ENCODE measurements around the gene MMADHC.
A peak's percentile ranks its signal among the peaks of the same experiment; 100 is the strongest.

Gene MMADHC

DNA sequence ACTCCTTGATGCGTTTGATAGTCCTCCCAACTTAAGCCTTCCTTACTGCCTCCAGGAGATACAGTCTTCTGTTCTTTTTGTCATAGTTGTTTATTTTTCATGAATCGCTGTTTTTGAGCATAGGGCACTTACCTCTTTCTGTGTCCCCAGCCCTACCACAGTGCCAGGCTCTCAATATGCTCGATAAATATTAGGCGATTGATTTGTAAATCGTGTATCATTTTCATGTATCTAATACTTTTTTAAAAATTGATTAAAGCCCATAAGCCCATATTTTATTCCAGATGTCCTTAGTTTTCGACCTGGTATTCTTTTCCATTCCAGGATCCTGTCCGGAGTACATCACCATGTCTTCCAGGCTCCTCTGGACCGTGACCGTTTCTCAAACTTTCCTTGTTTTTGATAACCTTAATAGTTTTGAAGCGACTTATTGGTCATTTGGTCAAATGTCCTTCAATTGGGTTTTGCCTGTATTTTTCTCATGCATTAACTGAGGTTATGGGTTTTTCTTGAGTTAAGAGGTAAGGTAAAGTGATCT lies 444 bp upstream of the MMADHC start:
- no peaks in the 10 kb centered on the region for H3K27me3 ChIP-seq (ENCODE audit: low read length)
- no peaks in the 10 kb centered on the region for H3K9me2 ChIP-seq (replicated peaks; ENCODE audit: insufficient read depth, low read length)
- H3K9ac ChIP-seq (ENCODE audit: low read length), result peak overlapping the region; percentile 94
- H3K27ac ChIP-seq (ENCODE audit: low read depth, low read length), result no peak overlapping the region
- peaks cover 3% of the 10 kb centered on the region; the same call in 1 of the 2 replicates for H3F3A ChIP-seq (ENCODE audit: insufficient read depth)
- TF ChIP-seq EZH2phosphoT487 (conservative IDR thresholded peaks at IDR 0.05; ENCODE audit: low read length) (no peak), CTCF (IDR thresholded peaks at IDR 0.05; ENCODE audit: insufficient read depth, low read length, poor library complexity, severe bottlenecking) (no peak)
- peaks cover 44% of the 10 kb centered on the region for H3K79me2 ChIP-seq (ENCODE audit: insufficient read depth, low read length)
- peak overlapping the region; percentile 97 for H2AFZ ChIP-seq (ENCODE audit: low read depth, low read length, severe bottlenecking)
- peaks cover 37% of the 10 kb centered on the region for H3K36me3 ChIP-seq (ENCODE audit: low read length)
- H3K4me3 ChIP-seq (ENCODE audit: insufficient read depth, low read length, poor library complexity, severe bottlenecking), result peak overlapping the region; percentile 96
- H3K9me3 ChIP-seq (ENCODE audit: insufficient read depth, low read length), result no peaks in the 10 kb centered on the region
- H4K20me1 ChIP-seq (ENCODE audit: low read depth, low read length), result peaks cover 9% of the 10 kb centered on the region; the same call in 1 of the 2 replicates
- H3K4me2 ChIP-seq (ENCODE audit: low read depth, low read length, poor library complexity, severe bottlenecking), result peak overlapping the region; percentile 99

DNA sequence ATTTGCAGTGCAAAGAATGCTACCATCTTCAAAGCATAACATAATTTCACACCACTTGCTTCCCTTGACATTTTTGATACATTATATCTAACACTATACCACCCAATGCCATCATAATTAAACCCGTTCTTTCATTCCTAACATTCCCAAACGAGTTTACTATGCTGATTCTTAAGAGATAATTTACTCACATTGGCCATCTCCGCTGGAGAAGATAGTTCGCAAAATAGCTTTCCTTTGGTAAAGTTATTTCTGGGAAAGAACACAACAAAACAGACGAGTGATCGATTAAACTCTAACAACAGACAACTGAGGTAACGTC lies 716 bp downstream of the MMADHC start:
- H3K4me3 ChIP-seq (ENCODE audit: insufficient read depth, low read length, poor library complexity, severe bottlenecking), result peak overlapping the region; percentile 96

DNA sequence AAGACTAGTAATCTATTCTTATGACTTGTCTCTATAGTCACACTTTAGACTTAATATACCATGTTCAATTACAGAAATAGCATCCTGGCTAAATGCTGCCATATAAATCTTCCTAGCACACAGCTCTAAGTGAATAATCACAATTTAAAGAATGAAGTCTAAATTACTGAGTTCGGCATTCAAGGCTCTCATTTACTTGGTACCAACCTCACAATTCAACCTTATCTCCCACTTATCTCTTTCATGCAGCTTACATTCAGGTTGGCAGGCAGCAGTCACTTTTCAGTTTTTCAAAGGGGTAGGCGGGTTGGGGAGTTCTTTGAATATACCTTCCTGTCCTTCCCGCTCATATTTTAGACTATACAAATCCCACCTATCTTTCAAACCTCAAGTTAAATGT lies 1.5 kb downstream of the MMADHC start:
- H3K79me2 ChIP-seq (ENCODE audit: insufficient read depth, low read length), result peaks cover 62% of the 10 kb centered on the region
- peak overlapping the region; percentile 80; the same call in 1 of the 2 replicates for H3K27ac ChIP-seq (ENCODE audit: low read depth, low read length)

More for the DNA sequence above, 716 bp downstream of the MMADHC start:
- peak overlapping the region; percentile 80 for H3K27ac ChIP-seq (ENCODE audit: low read depth, low read length)
- H4K20me1 ChIP-seq (ENCODE audit: low read depth, low read length), result peaks cover 13% of the 10 kb centered on the region; the same call in 1 of the 2 replicates
- no peaks in the 10 kb centered on the region for H3K27me3 ChIP-seq (ENCODE audit: low read length)
- no peaks in the 10 kb centered on the region for H3K9me2 ChIP-seq (replicated peaks; ENCODE audit: insufficient read depth, low read length)
- H3K79me2 ChIP-seq (ENCODE audit: insufficient read depth, low read length), result peaks cover 54% of the 10 kb centered on the region
- H3K9ac ChIP-seq (ENCODE audit: low read length), result peak overlapping the region; percentile 94
- peaks cover 46% of the 10 kb centered on the region for H3K36me3 ChIP-seq (ENCODE audit: low read length)
- peak overlapping the region; percentile 85 for H2AFZ ChIP-seq (ENCODE audit: low read depth, low read length, severe bottlenecking)
- peak overlapping the region; percentile 99 for H3K4me2 ChIP-seq (ENCODE audit: low read depth, low read length, poor library complexity, severe bottlenecking)
- H3F3A ChIP-seq (ENCODE audit: insufficient read depth), result peaks cover 3% of the 10 kb centered on the region; the same call in 1 of the 2 replicates
- TF ChIP-seq CTCF (IDR thresholded peaks at IDR 0.05; ENCODE audit: insufficient read depth, low read length, poor library complexity, severe bottlenecking) (no peak), EZH2phosphoT487 (conservative IDR thresholded peaks at IDR 0.05; ENCODE audit: low read length) (no peak)
- H3K9me3 ChIP-seq (ENCODE audit: insufficient read depth, low read length), result no peaks in the 10 kb centered on the region

More for the DNA sequence above, 1.5 kb downstream of the MMADHC start:
- TF ChIP-seq EZH2phosphoT487 (conservative IDR thresholded peaks at IDR 0.05; ENCODE audit: low read length), result no peak
- no peak for TF ChIP-seq CTCF (IDR thresholded peaks at IDR 0.05; ENCODE audit: insufficient read depth, low read length, poor library complexity, severe bottlenecking)
- Histone ChIP-seq H3K9me3 (ENCODE audit: insufficient read depth, low read length) (no peaks in the 10 kb centered on the region), H4K20me1 (ENCODE audit: low read depth, low read length) (peaks cover 13% of the 10 kb centered on the region; the same call in 1 of the 2 replicates), H3K9me2 (replicated peaks; ENCODE audit: insufficient read depth, low read length) (no peaks in the 10 kb centered on the region), H3K4me3 (ENCODE audit: insufficient read depth, low read length, poor library complexity, severe bottlenecking) (peak overlapping the region; percentile 96), H3F3A (ENCODE audit: insufficient read depth) (peaks cover 3% of the 10 kb centered on the region), H3K36me3 (ENCODE audit: low read length) (peaks cover 54% of the 10 kb centered on the region), H2AFZ (ENCODE audit: low read depth, low read length, severe bottlenecking) (no peak overlapping the region), H3K27me3 (ENCODE audit: low read length) (no peaks in the 10 kb centered on the region), H3K9ac (ENCODE audit: low read length) (peak overlapping the region; percentile 94), H3K4me2 (ENCODE audit: low read depth, low read length, poor library complexity, severe bottlenecking) (peak overlapping the region; percentile 99)
